Activated gamma-delta T cell treated with Interleukin-2 at 50 U/mL for 16 hours (primary cell): Measurements from ENCODE around the gene DAB2IP.

Experiments used
- DNase-seq: peaks from one replicate; pipeline ENCODE4 v3.0.0-alpha.2; 2020

The DAB2IP gene

DNA sequence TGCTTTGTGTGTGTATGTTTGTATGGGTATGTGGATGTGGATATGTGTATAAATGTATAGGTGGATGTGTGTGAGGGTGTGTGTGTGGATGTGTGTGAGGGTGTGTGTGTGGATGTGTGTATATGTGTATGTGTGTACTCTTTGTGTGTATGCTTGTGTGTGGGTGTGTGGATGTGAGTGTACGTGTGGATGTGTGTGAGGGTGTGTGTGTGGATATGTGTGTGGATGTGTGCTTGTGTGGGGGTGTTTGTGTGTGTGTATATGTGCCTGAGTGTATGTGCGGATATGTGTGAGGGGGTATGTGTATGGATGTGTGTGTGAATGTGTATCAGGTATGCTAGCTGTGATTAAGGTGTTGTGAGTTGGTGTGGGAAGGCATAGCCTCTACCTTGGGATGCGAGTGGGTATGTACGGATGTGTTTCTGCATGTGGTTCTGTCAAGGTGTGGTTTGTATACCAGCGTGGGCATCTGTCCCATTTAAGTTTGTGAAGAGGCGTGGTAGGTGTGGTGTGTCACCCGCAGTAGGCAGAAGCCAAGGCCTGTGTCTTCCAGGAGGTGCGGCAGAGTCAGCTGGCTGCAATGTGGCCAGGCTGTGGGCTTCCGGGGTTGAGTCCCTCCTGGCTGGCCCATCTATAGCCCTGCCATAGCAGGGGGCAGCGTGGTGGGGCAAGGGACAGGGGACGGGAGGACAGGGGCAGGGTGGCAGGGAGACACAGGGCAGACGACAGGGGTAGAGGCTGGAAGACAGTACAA is 155.8 kb downstream of the DAB2IP start:
- DNase-seq = no peak

DNA sequence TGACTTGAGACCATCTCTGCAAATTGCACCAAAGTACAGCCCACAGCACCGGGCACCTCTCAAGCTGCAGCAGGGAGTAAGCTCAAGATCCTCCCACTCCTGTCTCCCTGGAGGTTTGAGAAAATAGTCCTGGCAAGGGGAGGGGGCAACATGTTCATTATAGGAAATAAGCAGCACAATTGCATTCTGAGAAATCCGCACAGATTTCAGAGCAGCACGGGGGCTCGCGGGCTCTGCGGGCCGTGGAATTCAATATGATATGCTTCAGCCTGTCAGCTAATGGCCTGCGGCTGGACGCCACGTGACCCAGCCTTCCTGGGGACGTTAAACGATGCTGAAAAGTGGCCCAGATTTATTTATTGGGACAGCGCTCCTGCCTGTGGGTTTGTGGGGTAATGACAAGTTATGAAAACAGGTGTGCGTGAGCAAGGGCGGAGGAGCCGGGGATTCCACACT is 156.4 kb downstream of the DAB2IP start:
- DNase-seq = no peak

DNA sequence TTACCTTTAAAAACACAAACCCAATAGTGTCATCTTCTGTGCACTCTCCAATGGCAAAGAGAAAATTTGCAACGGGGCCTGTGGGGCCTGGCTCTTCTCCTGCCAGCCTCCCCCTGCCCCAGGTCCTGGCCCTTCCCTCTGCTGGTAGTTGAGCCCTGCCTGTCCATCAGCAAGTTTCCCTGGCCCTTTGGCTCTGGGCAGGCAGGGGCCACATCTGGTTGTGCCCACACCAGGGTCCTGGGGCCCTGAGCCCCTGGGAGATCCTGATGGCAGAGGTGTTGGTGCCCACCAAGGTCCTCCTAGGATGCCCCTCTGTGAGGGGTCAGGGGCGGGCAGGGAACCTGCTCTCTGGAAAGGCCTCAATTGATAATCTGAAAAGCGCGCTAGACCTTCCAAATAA is 157.3 kb downstream of the DAB2IP start:
- DNase-seq = no peak

DNA sequence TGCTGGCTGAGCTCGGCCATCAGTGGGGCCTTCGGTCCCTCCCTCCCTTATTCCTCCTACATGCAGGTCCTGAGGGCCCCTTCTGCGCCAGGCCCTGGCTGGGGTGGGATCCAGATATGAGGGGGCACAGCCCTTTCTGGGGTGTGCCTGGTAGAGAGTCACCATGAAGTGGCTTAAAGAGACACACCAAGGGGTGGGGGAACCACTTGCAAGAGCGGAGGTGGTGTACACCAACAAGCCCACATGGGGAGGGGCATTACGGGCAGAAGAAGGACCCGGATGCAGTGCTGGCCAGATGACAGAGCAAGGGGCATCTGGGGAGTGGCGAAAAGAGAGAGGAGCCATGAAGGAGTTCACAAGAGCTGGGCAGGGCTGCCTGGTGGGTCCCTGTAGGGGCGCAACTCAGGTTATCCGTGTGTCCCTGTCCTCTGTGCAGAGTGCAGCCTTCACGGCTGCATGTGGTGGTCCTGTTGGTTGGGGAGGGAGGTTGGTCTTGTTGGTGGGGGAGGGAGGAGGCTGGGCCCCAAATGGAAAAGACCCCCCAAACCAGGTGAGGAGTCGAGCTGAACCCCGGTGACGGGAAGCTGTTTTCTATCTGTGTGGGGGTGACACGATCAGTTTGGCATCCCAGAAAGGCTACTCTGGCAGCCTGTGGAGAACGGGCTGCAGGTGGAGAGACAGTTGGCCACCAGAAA is 158.1 kb downstream of the DAB2IP start:
- DNase-seq = no peak

DNA sequence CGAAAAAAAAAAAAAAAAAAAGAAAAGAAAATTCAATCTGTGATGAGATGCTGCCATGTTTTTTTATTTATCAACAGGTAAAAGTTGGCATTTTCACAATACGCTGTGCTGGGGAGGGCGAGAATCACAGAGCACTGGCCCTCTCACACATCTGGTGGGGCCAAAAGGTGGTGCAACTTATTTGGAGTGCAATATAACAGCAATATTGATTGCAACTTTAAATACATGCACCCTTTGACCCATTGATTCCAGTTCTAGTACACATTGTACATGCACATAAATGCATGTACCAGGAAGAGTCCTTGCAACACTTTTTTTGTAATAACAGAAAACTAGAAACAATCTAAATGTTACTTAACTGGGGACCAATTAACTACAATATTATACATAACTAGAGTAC is 159.1 kb downstream of the DAB2IP start:
- DNase-seq = no peak

DNA sequence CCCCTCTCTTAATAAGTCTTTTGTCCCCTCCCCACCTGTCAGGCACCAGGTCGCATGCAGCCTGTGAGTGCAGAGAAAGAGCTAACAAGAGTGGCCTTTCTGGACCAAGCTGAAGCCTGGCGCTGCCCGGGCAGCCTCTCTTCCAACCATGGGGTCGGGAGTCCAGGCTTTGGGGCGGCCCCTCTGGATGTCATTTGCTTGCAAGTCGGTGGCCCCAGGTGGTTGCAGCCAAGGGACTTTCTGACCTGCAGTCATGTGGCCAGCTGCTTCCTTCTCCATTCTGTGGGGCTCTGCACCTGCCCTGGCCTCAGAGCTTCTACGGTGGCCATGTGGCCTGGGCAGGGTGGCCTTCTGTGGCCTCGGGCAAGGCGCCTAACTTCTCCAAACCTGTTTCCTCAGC is 159.7 kb downstream of the DAB2IP start:
- no peak for DNase-seq

DNA sequence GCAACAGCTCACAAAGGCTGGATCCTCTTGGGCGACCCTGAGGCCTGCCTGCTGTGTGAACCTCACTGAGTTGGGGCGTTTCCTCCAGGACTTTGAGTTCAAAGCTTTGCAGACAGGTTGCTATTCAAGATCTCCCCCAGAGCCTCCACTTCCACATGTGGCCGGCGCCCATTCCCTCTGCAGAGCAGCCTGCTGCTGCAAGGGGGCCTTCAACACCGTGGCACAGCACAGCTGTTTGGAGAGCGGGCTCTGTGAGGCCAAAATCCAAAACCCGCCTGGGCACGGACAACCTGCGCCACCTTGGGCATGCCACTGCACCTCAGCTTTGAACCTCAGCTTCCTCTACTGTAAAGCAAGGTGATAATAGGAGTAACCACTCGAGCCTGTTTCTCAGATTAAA is 160.3 kb downstream of the DAB2IP start:
- DNase-seq = no peak

DNA sequence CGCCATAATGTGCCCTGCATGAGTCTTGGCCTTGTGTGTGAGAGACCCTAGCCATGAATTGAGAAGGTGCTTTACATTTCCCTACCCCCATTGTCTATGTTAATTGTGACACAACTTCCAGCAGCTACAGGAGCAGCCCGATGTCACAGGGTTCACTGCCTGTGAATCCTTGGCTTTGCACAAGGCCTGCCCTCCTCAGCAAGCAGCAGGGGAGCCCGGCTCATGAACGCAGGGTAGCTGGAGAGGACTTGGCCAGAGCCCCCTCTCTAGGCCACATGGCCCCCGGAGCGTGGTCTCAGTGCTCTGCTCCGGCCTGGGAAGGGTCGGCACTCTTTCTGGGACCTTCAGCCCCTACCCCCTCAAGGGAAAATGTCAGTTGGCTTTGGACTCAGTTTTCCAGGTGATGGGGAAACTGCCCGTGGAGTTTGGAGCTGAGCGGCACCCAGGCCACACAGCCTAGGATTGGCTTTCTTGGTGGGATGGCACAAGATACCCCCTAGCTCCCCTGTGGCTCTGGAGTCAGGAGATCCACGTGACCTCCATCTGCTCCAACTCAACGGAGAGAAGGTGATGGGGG is 160.8 kb downstream of the DAB2IP start:
- DNase-seq = no peak

DNA sequence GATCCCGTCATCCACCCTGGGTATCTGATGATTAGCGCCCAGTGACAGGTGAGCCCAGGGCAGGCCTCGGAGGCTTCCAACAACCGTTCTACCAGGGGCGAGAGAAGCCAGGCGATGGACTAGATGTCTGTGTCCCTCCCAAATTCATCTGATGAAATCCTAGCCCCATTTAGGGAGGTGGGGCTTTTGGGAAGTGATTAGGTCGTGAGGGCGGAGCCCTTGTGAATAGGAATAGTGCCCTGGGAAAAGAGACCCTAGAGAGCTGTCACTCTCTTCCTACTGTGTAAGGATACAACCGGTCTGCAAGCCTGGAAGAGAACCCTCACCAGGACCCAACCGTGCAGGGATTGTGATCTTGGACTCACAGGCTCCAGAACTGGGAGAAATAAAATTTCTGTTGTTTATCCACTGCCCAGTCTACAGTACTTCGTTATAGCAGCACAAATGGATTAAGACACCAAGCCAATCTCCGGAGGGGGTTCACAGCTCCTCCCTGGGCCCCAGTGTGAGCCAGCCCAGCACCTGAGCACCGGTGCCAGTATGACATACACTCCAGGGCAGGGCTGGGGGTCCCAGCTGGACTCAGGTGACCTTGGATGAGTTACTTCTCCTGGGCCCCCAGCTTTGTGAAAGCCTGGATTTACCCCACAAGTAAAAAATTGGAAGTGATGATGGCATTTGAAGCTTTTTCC is 162.2 kb downstream of the DAB2IP start:
- no peak for DNase-seq

DNA sequence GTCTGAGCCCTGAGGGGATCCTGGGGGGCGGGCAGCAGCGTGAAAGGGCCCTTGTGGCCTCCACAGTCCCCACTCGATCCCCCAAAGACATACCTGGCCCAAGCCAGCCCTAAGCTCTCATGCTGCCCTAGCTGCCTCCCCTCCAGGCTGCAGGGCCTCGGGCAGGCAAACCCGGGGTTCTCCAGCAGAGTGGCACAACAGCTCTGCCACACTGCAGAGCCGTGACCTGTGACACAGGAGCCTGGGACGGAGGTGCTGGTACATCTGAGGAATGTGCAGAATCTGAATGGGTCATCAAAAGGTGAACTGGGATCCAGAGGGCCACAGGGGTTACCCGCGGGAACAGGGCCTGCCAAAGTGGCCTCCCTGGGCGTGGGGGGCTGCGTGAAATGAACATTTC is 163.2 kb downstream of the DAB2IP start:
- no peak for DNase-seq

DNA sequence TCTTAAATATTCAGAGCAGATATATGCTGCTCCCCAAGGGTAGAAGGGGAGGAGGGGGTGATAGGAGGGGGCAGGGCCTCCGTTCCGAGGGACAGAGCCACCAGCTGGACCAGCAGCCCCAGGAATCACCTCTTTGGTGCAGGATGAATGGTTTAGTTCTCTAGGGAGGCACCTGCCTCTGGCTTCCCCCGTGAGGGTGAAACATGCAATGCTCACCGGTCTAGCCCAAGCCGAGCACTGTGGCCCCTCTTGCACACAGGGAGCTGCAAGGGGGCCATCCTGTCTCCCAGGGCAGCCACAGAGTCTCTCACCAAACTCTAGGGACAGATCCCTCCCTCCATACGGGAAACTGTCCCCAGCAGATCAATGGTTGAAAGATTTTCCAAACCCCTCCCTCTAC is 163.7 kb downstream of the DAB2IP start:
- no peak for DNase-seq

DNA sequence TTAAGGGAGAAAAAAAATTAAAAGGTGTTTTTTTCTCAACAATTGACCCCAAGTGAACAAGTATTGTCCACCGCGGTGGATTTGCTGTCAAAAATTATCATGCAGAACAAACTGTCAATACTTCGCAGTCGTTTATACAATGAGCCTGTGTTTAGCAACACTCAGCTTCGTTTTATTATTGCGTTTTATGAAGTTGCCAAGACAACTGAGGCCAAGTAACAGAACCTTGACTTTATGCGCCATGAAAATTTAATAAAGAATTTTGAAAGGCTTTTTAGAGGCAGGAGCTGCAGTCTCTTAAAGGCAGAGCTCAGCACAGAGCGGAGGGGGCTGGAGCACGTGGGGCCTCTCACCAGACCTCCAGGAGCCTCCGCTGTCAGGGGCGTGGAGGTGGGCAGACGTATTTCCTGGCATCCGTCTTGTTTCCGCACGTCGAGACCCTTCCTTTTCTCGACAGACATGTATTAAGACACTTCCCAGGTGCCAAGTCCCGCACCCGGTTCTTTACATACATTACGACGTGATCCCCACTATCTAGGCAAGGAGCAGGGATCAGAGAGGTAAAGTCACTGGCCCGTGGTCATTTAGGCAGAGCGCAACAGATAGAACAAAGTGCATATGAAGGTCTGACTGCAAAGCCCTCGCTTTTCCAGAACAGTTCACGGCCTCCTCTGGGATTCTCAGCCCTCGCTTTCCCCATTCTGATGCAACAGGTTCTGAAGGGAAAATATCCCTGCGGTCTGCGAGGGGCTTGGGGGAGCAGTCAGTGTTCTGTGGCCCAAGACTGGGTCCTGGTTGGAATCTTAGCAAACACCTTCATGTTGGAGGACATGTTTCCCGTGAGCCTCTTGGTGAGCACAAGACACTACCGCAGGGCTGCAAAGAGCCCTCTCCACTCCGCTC is 164.4 kb downstream of the DAB2IP start:
- no peak for DNase-seq

DNA sequence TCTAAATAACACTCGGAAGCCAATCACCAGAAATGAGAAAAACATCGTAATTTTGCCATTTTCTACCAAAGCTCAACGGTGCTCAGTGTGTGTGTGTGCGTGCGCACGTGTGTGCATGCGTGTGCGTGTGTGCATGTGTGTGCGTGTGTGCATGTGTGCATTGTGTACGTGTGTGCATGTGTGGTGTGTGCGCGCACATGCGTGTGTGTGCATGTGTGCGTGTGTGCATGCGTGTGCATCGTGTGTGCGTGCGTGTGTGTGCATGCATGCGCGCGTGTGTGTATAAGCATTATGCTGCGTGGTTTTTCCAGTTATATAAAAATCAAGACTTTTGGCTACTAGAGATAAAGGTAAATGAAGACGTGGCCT is 165.0 kb downstream of the DAB2IP start:
- no peak for DNase-seq

DNA sequence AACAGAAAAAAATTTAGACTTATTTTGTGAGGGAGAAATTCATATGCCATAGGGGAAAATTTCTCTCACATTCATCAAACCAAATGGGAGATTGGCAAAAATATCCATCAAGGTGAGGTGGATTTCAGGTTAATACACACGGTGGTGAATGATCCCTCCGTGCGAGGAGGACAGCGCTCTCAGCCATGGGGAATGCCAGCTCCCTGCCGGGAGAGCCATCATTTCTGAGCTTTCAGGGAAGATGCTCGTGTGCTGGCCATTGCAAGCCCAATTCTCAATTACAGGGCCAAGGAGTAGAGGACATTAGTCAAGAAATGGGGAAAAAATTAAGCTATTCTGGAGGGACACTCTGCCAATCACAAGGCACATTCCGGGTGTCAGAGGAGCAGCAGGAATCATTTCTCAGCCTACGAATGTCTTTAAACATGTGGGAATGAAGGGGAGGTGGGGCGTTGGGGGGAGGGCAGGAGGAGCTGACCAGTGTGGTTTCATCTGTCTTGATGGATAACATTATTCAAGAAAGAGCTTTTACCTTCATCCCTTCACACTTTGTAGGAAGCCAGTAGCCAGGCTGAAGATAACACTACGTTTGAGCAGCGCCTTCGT is 165.5 kb downstream of the DAB2IP start:
- no peak for DNase-seq

DNA sequence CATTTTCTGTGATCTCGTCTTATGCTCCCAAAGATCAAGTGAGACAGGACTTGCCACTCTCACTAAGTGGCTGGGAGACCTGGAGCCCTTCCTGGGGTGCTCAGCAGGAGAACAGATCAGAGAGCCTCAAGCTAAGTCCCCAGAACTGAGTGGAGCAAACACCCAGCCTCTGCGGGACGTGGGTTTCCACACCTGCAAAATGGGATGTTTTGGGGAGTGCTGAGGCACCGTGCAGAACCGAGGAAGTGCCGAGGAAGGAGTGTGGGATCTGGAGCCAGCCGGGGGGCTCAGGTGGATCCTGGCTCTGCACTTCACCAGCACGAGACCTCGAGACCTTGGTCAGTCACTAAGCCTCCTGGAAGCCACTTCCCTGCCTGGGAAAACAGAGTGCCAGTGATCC is 166.0 kb downstream of the DAB2IP start:
- no peak for DNase-seq

DNA sequence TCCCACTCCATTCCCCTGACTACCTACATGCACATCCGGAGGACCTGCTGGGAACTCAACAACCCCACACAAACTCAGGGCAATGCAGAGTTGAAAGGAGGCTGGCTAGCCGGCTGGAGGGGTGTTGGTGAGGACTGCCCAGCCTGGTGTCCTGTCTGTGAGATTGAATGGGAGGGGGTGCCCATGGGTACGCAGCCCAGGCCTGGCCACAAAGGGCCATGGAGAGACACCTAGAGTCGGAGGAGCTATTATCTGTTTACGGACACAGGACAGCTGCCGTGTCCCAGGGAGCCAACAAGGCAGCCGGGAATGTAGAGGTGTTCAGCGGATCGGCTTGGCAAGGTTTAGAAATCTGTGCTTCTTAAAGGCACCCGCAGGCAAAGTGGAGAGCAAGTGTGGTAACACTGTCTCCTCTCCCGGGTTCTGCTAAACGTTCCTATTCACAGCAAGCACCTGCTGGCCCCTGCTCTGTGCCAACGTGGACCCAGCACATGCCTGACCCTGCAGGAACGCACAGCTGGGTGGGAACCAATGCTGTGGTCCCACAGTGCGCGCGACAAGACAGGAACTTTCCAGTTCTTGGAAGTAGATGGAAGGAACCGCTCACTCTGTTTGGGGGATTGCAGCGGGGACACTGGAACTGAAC is 166.7 kb downstream of the DAB2IP start:
- no peak for DNase-seq

DNA sequence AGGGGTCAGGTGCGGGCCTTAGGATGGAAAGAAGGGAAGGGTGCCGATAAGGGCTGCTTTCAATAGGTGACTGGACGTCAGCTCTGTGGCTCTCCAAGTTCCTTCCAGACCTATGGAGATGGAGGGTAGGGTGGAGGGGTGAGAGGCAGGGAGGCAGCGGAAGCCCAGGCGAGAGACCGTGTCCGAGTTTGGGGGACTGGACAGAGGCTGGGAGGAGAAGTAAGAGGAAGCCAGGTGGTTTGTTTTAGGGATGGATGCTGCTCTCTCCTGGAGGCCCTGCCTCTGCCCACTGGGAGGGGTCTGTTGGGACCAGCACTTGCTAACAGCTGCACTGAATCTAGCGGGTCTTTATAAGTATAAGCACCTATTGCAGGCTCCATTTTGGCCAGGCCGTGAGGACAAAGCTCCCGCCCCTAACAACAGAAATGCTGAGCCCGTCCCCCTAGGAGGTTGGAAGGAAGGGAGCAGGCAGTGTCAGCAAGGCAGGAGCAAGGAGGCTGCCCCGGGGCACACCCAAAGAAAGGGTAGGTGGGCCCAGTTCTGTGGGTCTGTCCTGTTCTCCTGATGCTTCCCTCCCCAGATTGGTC is 167.5 kb downstream of the DAB2IP start:
- DNase-seq = no peak

DNA sequence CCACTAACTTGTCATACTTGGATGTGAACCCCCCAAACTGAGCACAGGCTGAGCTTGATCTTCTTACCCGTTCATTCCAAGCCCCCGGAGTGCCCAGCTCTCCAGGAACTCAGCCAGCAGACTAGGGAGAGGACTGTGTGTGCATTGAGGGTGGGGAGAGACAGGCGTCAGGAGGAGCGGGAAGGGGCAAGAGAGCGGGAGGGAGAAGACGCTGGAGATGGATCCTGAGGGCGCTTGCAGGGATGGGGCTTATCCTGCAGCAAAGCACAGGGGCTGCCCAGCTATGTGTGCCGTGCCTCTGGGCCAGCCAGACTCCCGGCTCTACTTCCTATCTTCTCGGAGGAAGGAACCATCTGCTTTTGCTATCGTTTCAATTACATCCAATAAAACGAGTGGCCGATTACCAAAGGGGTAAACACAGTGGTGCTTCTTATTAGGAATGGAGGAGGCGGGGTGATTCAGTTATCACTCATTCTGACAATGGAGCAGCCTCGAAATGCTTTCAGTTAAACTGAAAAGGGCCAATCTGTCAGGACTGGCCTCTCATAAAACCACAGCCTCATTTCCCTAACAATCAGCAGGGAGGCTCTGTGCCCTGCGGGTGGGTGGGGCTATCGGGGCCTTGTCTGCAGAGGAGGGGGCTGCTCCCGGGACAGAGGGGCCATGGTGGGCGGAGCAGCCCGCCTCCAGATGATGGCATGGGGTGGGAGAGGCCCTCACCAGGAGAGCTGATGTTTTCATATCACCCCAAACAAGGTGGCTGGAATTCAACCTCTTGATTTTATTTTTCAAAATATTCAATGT is 168.2 kb downstream of the DAB2IP start:
- no peak for DNase-seq

DNA sequence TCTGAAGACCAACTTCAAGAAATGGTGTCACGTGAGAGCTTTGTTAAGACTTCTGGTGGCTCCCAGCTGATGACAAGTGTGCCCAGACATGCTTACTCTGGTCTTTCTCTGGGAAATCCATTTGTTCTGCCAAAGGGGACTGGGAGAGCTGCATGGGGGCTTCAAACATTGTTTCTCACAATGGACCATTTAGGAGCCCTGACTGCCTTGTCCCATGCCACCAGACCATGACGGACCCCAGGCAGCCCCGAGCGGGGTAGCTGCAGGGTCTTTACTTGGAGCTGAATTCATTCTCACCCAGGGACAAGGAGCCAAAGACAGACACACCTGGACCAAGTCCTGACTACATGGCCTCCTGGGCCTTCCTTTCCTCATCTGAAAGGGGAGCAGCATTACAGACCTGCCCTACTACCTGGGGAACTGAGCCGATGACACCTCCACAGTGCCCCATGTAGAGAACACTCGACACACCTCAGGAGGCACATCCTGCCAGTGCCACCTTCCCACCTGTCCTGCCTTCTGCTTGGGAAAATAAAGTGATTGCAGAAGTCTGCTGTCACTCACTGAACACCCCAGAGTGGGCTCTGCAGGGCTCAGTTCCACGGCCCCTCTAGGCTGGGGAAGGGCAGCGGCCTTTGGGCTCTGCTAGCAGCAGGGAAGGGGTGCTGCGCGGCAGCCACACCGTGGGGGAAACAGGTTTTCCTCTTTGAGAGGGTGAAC is 169.0 kb downstream of the DAB2IP start:
- no peak for DNase-seq

DNA sequence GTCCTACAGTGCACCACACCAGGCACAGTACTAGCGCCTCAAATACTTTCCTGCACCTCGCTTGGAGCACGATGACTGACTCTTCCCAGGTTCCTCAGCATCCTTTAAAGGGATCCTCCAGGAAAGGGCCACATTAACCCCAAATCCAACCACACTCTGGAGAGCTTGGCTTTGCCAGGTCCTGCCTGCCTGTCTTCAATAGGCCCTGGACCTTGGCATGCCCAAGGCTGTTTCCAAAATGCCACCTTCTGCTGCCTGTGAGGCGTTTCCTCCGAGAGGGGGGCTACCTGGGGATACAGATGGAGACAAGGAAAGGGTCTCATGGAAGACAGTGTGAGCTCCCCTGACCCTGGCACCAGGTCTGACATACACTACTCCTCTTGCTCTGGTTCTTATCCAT is 169.9 kb downstream of the DAB2IP start:
- DNase-seq = no peak
